Endometrium (tissue), 2 donors: ENCODE results near the gene PATZ1.
A peak's percentile ranks its signal among the peaks of the same experiment; 100 is the strongest.

Experiments used
- FAIRE-seq: peaks from 2 replicates; lab custom pipeline; 2012; peaks lifted over from hg19 to GRCh38; lab: Jason Lieb, UNC
- donor health status: control.
- donor health status: control.

Gene PATZ1

DNA sequence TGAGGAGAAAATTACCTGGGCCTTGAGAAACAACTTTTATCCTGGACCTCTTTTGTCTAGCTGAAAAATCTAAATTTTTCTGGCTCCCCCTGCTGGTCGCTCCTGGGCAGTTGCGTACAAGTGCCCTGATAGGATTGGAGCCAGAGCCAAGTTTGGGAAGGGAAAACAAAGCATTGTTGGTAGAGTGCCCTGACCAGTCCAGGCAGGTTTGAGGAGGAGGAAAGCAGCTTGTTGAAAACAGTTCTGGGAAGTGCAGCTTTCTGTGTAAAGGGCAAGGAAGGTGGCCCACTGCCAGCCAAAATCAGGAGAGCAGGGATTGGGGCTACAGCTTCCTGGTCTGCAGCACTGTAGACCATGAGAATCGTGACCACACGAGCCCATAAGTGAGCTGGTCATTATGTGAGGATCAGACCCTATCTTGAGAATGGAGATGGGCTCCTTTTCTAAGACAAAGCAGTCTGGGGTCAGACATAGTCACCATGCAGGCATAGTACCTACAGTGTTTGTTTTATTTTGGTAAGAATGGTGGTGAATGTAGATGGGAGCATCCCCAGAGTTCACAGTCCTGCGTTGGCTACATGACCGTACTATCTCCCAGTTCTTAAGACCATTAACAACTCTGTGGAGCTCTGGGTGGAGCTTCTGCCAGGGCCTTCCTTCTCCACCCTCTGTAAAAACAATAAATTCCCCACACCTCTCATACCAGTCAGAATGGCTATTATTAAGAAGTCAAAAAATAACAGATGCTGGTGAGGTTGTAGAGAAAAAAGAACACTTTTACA, 32.6 kb downstream of the PATZ1 start:
- no peak for FAIRE-seq

DNA sequence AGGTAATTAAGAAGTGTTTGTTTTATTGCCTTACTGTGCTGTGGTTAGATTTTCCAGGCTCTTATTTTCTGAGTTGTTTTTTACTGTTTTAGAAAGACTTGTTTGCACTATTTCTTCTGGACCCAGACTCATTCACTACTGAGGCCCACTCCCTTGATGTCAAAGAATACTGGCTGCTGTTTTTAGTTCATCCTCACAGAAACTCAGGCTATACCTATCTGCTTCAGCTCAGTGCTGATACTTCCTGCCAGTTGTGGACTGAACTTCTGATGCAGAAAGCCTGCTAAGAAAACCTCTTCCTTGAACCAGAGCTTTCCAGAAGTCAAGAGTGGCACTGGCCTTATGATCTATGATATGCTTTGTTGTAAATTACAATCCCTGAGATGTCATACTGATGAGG, 38.0 kb downstream of the PATZ1 start:
- no peak for FAIRE-seq

- no peak for FAIRE-seq
Observed at GRCh38 chr22:31305194-31305593, 41.0 kb downstream of the PATZ1 start.

- no peak for FAIRE-seq
Observed at GRCh38 chr22:31302537-31302936, 43.6 kb downstream of the PATZ1 start.

- no peak for FAIRE-seq
Observed at GRCh38 chr22:31302006-31302405, 44.1 kb downstream of the PATZ1 start.

DNA sequence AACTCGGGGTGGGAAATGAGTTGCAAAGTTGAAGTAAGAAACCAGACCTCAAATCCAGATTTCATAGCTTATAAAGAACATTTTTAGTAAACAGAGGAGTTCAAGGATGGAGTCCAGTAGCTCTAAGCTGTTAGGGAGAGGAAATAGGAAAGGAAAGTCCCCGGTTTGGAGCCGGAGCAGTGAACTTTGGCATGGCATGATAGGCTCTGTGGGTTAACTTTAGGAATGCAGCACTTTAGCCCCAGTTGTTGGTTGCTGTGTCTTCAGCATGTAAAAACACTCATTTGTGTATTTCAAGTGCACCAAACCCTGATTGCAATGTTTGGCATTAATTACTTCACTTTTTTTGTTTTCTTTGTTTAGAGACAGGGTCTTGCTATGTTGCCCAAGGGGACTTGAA, 45.2 kb downstream of the PATZ1 start:
- FAIRE-seq: no peak

- no peak for FAIRE-seq
Observed at GRCh38 chr22:31295831-31296657, 50.1 kb downstream of the PATZ1 start.

- no peak for FAIRE-seq
Observed at GRCh38 chr22:31295360-31295759, 50.8 kb downstream of the PATZ1 start.

DNA sequence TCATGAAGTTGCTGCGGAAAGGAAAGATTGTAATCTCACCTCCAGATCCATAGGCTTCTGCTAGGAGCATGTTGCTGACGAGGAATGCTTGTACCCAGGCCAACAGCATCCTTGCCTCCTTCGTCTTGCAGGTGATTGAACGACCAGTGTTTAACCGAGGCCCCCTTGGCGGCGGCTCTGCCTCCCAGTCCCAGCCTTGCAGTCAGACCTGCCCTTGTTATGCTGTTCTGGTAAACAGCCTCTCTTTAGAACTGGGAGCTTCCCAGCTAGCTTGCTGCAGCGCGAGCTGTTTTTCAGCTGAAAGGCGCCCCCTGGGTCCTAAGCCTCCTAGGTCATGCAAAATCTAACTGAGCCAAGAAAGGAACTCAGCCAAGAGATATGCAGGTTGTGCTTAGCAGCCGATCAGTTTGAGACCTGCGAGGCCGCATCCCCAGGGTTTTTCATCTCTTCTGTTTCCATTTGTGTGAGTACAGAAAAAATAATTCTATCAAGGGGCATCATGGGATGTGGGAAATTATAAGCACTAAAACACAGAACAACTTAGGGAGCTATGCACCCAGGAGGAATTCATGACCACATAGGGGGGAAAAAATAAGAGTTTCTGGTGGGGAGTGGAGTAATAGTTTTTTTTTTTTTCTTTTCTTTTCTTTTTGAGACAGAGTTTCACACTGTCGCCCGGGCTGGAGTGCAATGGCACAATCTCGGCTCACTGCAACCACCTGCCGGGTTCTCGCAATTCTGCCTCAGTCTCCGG, 53.7 kb downstream of the PATZ1 start, which contains the start of gene PIK3IP1:
PIK3IP1 (minus strand) TSS at position 253 of the 754 bp plus-strand sequence; CDS start at position 109, 144 bp downstream.
- peak; percentile 77 for FAIRE-seq

GRCh38 chr22:31291481-31292235, 54.5 kb downstream of the PATZ1 start:
- no peak for FAIRE-seq

DNA sequence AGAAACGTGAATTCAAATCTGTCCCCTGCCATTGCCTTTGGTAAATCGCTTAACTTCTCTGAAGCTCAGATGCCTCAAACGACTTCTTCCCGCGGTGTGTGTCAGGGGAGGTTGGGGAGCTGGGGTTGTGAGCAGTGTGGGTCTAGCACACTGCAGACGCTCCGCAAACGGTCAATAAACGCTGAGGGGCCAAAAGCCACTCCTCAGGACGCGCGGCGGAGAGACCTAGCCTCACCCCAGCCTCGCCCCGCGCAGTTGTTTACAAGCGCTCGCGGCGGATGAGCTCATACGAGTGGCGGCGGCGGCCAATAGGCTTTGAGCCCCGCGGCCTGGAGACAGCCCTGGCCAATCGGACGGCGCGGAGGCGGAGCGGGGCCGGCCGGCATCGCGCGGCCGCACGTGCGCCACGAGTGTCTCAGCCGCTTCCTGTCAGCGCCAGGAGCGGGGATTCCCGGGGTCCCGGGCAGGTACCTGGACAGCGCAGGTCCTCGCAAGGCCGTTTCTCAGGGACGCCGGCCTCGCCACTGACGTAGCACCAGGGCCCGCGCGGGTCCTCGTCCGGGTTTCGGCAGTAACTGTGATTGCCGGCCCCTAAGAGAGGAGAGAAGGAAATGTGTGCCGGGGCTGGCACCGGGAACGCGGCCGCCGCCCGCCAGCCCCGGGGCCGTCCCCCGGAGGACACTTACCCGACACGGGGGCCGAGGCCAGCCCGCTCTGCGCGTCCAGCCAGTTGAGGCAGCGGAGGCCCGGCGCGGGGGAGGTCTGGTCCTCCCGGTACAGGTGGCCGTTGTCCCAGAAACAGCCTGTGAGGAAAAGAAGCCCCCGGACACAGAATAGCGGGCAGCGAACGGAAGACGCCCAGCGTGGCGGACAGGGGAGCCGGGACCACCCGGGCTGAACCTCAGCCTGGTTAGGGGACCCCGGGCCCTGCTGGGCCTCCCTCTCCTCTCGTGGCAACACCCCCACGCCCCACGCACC, 55.4 kb downstream of the PATZ1 start:
- FAIRE-seq: no peak

- no peak for FAIRE-seq
Observed at GRCh38 chr22:31289344-31289743, 56.8 kb downstream of the PATZ1 start.

GRCh38 chr22:31288496-31289240, 57.5 kb downstream of the PATZ1 start:
- no peak for FAIRE-seq

DNA sequence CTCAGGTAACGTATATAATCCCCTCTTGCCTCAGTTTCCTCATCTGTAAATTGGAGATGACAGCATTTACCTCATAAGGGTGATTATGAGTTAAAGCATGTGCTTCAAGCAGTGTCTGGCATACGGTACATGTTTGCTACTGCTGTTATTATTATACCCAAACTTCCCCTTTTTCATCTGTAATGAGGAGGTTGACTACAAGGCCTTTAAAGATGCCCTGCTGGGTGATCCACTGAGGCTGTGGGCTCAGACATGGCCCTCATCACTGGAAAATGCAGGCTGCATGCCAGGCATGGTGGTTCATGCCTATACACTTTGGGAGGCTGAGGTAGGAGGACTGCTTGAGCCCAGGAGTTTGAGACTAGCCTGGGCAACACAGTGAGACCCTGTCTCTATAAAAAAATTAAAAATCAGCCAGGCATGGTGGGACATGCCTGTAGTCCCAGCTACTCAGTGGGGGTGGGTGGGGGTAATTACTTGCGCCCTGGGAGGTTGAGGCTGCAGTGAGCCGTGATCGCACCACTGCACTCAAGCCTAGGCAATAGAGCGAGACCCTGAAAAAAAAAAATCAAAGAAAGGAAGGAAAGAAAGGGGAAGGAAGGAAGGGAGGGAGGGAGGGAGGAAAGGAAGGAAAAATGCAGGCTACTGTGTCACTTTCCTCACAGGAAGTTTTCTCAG, 58.2 kb downstream of the PATZ1 start:
- FAIRE-seq: no peak

DNA sequence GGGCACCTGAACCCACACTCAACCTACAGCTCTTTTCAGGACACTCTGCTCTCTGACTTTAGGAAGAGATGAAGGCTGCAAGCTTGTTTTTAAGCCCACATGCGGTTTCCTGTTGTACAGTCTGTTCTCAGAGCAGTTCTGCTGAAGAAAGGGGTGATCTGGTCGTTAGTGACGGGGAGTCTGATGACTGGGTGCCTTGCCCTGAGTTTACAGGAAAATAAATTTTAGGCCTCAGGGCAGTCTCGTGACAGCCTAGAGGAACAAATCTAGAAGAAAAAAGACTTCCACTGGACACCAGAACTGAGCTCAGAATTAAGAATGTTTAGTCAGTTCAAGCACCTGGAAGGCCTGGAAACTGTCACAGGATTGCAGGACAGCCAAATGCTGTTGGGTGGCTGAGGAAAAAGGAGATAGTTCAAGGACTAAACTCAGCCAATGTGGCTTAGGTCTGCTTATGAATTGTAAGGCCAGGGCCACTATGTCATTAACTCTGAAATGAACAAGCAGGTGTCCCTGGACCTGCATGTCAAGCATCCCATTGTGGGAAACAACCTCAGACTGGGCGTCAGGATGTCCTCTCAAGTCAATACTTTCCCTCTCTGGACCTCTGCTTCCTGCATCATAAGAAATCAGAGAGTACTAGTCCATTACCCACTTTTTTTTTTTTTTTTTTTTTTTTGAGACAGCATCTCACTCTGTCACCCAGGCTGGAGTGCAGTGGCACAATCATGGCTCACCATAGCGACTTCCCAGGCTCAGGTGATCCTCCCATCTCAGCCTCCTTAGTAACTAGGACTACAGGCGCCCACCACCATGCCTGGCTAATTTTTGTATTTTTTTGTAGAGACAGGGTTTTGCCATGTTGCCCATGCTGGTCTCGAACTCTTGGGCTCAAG, 59.5 kb downstream of the PATZ1 start:
- no peak for FAIRE-seq

DNA sequence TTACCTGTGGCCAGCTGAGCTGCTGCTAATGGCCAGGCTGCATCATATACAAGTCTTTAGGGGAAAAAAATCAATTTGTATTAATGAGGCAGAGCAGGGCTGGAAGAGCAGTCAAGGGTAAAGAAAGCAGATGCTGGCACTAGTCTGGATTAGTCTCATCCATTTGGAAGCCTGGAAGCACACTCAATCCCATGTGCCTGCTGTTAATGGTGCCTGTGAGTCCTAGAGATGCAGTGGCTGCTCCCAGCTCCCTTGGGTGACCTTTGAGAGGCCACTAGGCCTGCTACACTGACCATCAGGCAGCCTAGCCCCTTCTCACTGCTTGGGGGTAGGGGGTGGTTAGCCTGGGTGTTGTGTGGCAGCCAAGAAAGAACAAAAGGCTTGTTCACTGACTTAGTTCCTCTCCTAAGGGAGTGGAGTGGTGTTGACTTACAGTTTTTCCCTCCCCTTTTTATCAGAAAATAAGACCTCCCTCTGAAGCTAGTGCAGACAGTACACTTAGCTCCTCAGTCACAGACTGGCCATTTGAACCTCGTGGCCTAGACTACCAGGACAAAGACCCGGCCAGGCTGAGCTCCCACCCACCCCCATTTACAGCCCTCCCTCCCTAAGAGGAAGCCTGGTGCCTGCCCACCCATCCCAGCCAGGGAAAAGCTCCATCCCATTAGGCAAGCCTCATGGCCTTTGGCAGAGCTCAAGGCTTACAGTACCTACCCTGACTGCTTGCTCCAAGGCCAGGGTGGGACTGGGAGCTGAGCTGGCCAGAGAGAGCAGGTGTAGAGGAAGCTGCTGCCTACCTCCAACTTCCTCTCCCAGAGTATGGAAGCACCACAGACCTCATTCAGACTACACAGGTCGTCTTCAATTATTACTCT, 61.6 kb downstream of the PATZ1 start:
- FAIRE-seq: no peak
